Kidney tubule cell (primary cell): ENCODE results near the gene ZHX3.
"Not testable (repeated sequence)": the region's sequence is repeated elsewhere in the genome, so short reads cannot be mapped to it uniquely, and the experiment has no call there.

Experiments used
- DNase-seq: peaks from one replicate; pipeline ENCODE4 v3.0.0-alpha.2; 2018; ENCODE audit warnings: low spot score

The ZHX3 gene

GRCh38 chr20:41256516-41256915 lies 61.0 kb downstream of the ZHX3 start:
- no peak for DNase-seq

DNA sequence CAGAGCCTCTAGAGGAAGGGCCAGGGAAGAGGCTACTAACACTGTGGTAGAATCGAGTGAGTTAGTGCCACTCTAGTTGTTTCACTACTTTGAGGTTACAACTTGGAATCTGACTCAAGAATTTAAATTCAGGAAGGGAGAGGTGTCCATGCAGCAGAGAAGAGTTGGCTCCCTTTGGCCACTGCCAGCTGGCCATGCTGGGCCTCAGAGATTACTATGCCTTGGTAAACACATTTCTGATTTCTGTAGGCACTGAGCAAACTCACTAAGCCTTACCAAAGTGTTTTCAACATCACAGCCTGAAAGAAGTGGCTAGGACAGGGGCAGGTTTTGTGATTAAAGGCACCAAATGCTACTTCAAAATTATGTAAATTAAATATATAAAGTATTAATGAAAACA lies 61.9 kb downstream of the ZHX3 start:
- DNase-seq, result no peak

- DNase-seq, result peak; percentile 86
Measured at GRCh38 chr20:41249411-41250281, 67.9 kb downstream of the ZHX3 start.

DNA sequence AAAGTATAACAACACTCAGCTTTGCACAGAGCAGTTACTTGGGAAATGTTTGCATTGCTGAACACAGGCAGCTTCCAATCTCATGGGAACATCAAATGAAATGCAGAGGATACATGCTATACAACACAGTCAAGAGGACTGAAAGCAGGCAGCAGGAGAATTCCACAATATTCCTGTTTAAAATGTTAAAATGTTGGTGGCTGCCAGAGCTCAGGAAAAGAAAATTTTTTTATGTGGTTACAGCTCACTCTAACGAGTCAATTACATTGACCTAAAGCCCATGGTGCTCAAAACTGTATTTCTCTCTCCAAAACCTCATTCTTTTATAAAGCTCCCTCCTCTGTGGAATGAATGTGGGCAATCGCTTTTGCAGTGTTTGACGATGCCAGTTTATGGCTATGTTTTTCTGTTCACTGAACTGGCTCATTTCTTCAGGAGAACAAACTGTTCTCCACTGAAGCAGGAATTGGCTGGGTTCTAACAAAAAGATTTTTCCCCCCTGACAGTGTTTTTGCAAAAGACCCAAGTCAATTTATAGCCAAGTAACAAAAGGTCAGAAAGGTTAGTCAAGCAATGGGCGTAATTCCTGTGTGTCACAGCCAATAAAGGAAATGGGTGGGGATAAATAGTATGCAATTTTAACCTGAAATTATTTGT lies 69.0 kb downstream of the ZHX3 start:
- peak; percentile 31 for DNase-seq

DNA sequence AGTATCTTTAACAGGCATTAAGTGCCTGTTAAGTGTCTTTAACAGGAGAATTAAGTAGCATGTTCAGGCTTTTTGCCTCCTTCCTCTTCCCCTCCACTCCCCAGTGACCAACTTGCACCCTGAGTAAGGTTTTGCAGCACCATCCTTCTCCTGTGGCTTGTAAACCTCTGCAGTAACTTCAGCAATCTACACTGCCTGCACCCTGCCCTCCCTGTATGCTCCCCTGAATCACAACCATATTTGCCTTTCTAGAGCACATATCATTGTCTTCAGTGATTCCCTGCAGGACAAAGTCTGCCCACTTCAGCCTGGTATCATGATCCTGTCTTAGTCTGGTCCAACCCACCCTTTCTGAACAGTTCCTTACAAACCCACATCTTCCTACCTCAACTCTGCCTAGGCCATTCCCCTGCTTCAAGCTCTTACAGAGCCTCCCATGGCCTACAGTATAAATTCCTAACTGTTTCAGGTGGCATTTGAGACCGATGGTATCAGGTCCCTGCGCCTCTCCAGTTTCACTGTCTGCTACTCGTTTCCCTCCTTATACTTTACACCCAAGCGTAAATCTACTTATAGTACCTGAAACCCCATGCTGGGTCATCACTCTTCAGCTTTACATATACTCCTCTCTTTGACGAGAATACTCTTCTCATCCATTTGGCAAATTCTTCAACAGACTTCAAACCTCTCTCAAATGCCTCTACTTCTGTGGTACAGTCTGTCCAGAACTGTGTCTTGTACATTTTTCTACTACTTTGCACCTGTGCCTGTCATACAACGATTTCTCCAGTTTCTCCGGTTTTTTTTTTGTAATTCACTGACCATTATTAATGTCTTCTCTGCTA lies 69.8 kb downstream of the ZHX3 start:
- DNase-seq, result no peak

GRCh38 chr20:41245086-41245707 lies 72.3 kb downstream of the ZHX3 start:
- no peak for DNase-seq

DNA sequence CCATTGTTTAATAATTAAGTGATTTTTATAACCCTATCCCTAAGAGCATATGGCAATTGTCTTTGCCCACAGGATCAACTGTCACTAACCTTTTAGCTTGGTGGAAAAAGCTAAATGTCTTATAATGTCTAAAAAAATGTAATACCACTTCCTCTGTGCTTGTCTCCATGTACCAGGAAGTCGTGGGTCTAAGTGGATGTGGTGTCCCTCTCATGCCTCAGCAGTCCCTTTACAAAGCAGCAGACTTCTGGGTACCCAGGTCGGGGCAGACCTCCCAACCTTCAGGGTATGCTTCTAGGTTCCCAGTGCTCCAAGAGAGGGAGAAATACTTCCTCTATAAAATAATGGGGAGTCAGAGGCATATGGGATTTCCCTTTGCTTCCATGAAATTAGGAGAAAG lies 74.7 kb downstream of the ZHX3 start:
- DNase-seq, result no peak

GRCh38 chr20:41242352-41242751 lies 75.2 kb downstream of the ZHX3 start:
- no peak for DNase-seq

GRCh38 chr20:41237233-41237632 lies 80.3 kb downstream of the ZHX3 start:
- not testable (repeated sequence) for DNase-seq

DNA sequence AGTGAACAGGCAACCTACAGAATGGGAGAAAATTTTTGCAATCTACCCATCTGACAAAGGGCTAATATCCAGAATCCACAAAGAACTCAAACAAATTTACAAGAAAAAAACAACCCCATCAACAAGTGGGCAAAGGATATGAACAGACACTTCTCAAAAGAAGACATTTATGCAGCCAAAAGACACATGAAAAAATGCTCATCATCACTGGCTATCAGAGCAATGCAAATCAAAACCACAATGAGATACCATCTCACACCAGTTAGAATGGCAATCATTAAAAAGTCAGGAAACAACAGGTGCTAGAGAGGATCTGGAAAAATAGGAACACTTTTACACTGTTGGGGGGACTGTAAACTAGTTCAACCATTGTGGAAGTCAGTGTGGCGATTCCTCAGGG lies 80.7 kb downstream of the ZHX3 start:
- DNase-seq, result not testable (repeated sequence)

- no peak for DNase-seq
Measured at GRCh38 chr20:41234546-41234945, 83.0 kb downstream of the ZHX3 start.

DNA sequence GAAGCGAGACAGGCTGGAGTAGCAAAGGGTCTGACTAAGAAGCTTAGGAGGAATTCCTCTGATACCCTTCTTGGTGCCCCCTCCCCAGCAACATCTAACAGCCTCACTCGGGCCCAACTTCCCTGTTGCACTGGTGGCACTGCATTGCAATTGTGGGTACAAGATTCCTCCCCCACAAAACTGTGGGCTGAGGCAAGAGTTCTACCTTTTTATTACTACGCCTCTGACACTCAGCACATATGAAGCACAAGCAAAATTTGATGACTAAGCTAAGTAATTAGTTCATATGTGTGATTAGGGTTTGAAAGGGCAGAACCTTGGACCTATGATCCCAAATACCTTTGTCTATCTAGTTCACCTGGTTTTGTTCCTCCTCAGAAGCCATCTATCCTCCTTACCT lies 83.5 kb downstream of the ZHX3 start:
- no peak for DNase-seq

GRCh38 chr20:41232973-41233926 lies 84.3 kb downstream of the ZHX3 start:
- peak; percentile 86 for DNase-seq

- no peak for DNase-seq
Measured at GRCh38 chr20:41231136-41231535, 86.4 kb downstream of the ZHX3 start.

- no peak for DNase-seq
Measured at GRCh38 chr20:41230136-41230535, 87.4 kb downstream of the ZHX3 start.

- DNase-seq, result no peak
Measured at GRCh38 chr20:41229259-41229658, 88.3 kb downstream of the ZHX3 start.

- no peak for DNase-seq
Measured at GRCh38 chr20:41228858-41229257, 88.7 kb downstream of the ZHX3 start.

DNA sequence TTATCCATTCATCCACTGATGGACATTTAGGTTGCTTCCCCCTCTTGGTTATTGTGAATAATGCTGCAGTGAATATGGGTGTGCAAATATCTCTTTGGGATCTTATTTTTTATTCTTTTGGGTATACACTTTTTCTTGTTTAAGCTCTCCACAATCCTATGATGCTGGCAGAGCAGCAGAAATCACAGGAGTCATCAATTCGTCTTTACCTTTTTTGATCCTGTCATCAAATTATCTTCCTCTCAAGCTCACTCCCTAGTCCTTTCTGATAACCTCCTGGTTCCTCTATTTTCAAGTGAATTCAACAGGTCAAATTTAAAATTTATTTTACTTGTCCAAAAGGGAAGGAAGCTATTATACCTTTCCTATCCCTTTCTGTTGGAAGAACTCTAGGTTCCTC lies 91.1 kb downstream of the ZHX3 start:
- DNase-seq, result no peak

GRCh38 chr20:41225091-41225490 lies 92.4 kb downstream of the ZHX3 start:
- no peak for DNase-seq

DNA sequence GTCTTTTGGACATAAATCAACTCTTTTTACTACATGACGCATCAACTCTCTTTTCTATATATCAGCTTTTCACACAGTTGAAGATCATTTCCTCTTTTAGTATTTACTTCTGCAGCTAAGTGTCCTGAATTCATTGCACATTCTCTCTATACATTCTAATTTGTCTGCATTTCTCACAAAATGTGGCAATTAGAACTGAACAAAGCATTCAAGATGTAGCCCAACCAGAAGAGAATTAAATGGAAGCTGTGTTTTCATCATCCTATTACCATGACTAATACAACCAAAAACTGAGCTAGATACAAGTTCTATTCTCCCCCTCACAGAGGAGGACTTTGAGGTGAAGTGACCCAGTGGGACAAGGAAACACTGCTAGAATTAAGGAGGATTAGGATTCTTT lies 93.2 kb downstream of the ZHX3 start:
- DNase-seq, result no peak

DNA sequence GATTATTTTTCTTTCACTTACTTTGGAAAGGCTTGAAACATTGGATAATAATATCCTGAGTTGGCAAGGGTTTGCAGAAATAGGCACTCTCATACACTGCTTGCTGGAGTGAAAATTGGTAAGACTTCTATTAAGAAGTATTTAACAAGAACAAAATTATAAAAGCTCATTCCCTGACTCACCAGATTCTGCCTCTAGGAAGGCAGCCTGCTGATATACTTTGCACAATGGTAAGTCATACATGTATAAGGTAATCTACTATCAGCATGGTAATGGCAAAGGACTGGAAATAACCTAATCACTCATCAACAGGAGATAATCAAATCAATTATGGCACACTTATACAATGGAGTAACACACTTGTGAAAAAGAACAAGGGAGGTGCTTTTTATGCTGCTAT lies 94.4 kb downstream of the ZHX3 start:
- no peak for DNase-seq
